Endothelial cell of umbilical vein (primary cell): Measurements from ENCODE around the gene HDDC2. TPM values are rescaled to one million over a fixed set of nuclear protein-coding genes. Genes with fewer than 3 reads are reported as not detected.

Experiments
- BruUV-seq: library from RNA; stranded (reverse); fragments of 400-500 nt; replicated peaks from 2 replicates; lab custom pipeline; 2021; lab: Mats Ljungman, UMichigan
- CTCF ChIA-PET: fragments of 300-600, 350-600 bp; sonication (Branson Sonifier 250); formaldehyde crosslinking; loops from one replicate; lab custom pipeline; 2021; ENCODE audit warnings: antibody characterized with exemption, inconsistent platforms; lab: Charles Lee
- POLR2A ChIA-PET: fragments of 300-600, 350-600 bp; sonication (Branson Sonifier 250); formaldehyde crosslinking; loops from one replicate; lab custom pipeline; 2021; ENCODE audit warnings: antibody characterized with exemption, inconsistent platforms; lab: Charles Lee
- DNase-seq: peaks from one replicate; pipeline ENCODE4 v3.0.0-alpha.2; 2011; ENCODE audit warnings: low read depth, low spot score
- FAIRE-seq: peaks from 2 replicates; lab custom pipeline; 2011; peaks lifted over from hg19 to GRCh38; lab: Jason Lieb, UNC
- H2AFZ ChIP-seq: 2 replicates; pipeline ENCODE4 v1.6.0; 2012; ENCODE audit warnings: low read depth, low read length, control low read depth, inconsistent platforms
- H3K27ac ChIP-seq: 2 replicates; pipeline ENCODE4 v1.5.1; 2011; ENCODE audit warnings: low read depth, mild to moderate bottlenecking, control low read depth, low read length, moderate library complexity; ENCODE audit not compliant: insufficient read depth
- H3K27me3 ChIP-seq, 2 experiments: 2 replicates each; pipeline versions ENCODE4 v1.6.0 to v1.6.1; 2011; ENCODE audit warnings: low read length in 2 of 2, mixed read lengths in 1 of 2; ENCODE audit not compliant: control insufficient read depth in 2 of 2, insufficient read depth in 2 of 2
- H3K36me3 ChIP-seq, 2 experiments: 2 replicates in 1 of 2; 3 replicates in 1 of 2; pipeline ENCODE4 v1.5.1; 2011; ENCODE audit warnings: low read length in 2 of 2, mild to moderate bottlenecking in 1 of 2, moderate library complexity in 1 of 2; ENCODE audit not compliant: control insufficient read depth in 2 of 2, insufficient read depth in 2 of 2; ENCODE audit errors: extremely low read depth in 1 of 2
- H3K4me1 ChIP-seq: 3 replicates; pipeline ENCODE4 v1.5.1; 2011; ENCODE audit warnings: mild to moderate bottlenecking, low read length; ENCODE audit not compliant: control insufficient read depth, insufficient read depth; ENCODE audit errors: extremely low read depth
- H3K4me2 ChIP-seq: 2 replicates; pipeline ENCODE4 v1.6.1; 2011; ENCODE audit warnings: low read length, control low read depth, mixed read lengths; ENCODE audit not compliant: insufficient read depth
- H3K4me3 ChIP-seq, 3 experiments: fragments of 200-600 bp in 1 of 3; sonication (generic), shearing (Covaris generic) in 1 of 3; replicated peaks in 1 of 3; 2 replicates each; pipeline ENCODE4 v1.5.1; 2011 to 2016; ENCODE audit warnings: control low read depth in 3 of 3, low read length in 3 of 3, mild to moderate bottlenecking in 2 of 3, inconsistent platforms in 1 of 3, low read depth in 1 of 3, moderate library complexity in 1 of 3; ENCODE audit not compliant: insufficient read depth in 1 of 3
- H3K79me2 ChIP-seq: 2 replicates; pipeline ENCODE4 v1.6.0; 2012; ENCODE audit warnings: low read length, inconsistent platforms; ENCODE audit not compliant: control insufficient read depth, insufficient read depth
- H3K9ac ChIP-seq: replicated peaks from 2 replicates; pipeline ENCODE3; 2011; ENCODE audit warnings: low read length, control low read depth; ENCODE audit not compliant: insufficient read depth; ENCODE audit errors: extremely low read depth
- H3K9me1 ChIP-seq: replicated peaks from 3 replicates; pipeline ENCODE4 v1.6.0; 2011; ENCODE audit warnings: mild to moderate bottlenecking, low read length; ENCODE audit not compliant: control insufficient read depth, insufficient read depth; ENCODE audit errors: extremely low read depth
- H3K9me3 ChIP-seq: replicated peaks from 2 replicates; pipeline ENCODE4 v1.5.1; 2012; ENCODE audit warnings: low read length, inconsistent platforms; ENCODE audit not compliant: control insufficient read depth, insufficient read depth
- H4K20me1 ChIP-seq: replicated peaks from 2 replicates; pipeline ENCODE3; 2011; ENCODE audit warnings: mild to moderate bottlenecking, low read length; ENCODE audit not compliant: control insufficient read depth, insufficient read depth; ENCODE audit errors: extremely low read depth
- EZH2 ChIP-seq: IDR thresholded peaks from 2 replicates; pipeline ENCODE4 v1.6.1; 2012; ENCODE audit warnings: borderline replicate concordance, low read depth, mild to moderate bottlenecking, moderate library complexity, low read length, inconsistent platforms; ENCODE audit not compliant: severe bottlenecking
- FOS ChIP-seq: IDR thresholded peaks from 2 replicates; pipeline ENCODE4 v1.6.1; 2011; ENCODE audit warnings: mild to moderate bottlenecking, low read length, moderate library complexity, borderline replicate concordance; ENCODE audit not compliant: insufficient read depth
- GATA2 ChIP-seq: IDR thresholded peaks from 2 replicates; pipeline ENCODE4 v1.7.0; 2011; ENCODE audit warnings: low read depth, mild to moderate bottlenecking, moderate library complexity, mixed read lengths, low read length; ENCODE audit not compliant: insufficient read length, insufficient read depth
- JUN ChIP-seq: IDR thresholded peaks from 2 replicates; pipeline ENCODE4 v1.6.1; 2011; ENCODE audit warnings: borderline replicate concordance, low read depth; ENCODE audit not compliant: insufficient read length, insufficient read depth
- MYC ChIP-seq: IDR thresholded peaks from one replicate; pipeline ENCODE4 v1.6.1; 2011; ENCODE audit warnings: mild to moderate bottlenecking, low read depth, low read length
- POLR2A ChIP-seq: IDR thresholded peaks from 2 replicates; pipeline ENCODE4 v1.6.1; 2012; ENCODE audit warnings: low read depth, mild to moderate bottlenecking, control low read depth, low read length
- POLR2AphosphoS5 ChIP-seq: IDR thresholded peaks from 2 replicates; pipeline ENCODE4 v1.6.1; 2012; ENCODE audit warnings: low read depth, mild to moderate bottlenecking, control low read depth, low read length, moderate library complexity; ENCODE audit not compliant: insufficient read depth
- dilution Hi-C: fragments of 300-500 bp; cut with MboI; formaldehyde crosslinking; loops from one replicate; pipeline ENCODE4 v1.15.0; 2019; ENCODE audit warnings: low sequenced_read_pairs; ENCODE audit not compliant: extremely low pct_ligation_motif_present
- intact Hi-C: fragments of 100-400 bp; cut with micrococcal nuclease; formaldehyde crosslinking; loops from one replicate; pipeline ENCODE4 v1.10.0; 2022
- polyA plus RNA-seq, 4 experiments: library from polyadenylated mRNA; depleted of rRNA in 3 of 4; stranded (reverse) in 3 of 4; unstranded in 1 of 4; fragments of >200 nt; gene quantifications; 2 replicates each; pipeline versions ENCODE4 v1.2.1 to v1.2.3, GENCODE V29; 2011 to 2012; ENCODE audit warnings: missing spikeins in 1 of 4
- total RNA-seq: library from RNA; stranded (reverse); gene quantifications from 2 replicates; pipeline ENCODE4 v1.2.3, GENCODE V29; 2021
- TF ChIP-seq, protein P1 (sequence below), 2 donors: IDR thresholded peaks; 1 replicate in 1 of 2; 2 replicates in 1 of 2; pipeline ENCODE4 v1.5.1; 2011; ENCODE audit warnings: low read length in 2 of 2, mild to moderate bottlenecking in 2 of 2, moderate library complexity in 2 of 2, control low read depth in 1 of 2, inconsistent platforms in 1 of 2, low read depth in 1 of 2; ENCODE audit not compliant: insufficient read depth in 1 of 2; ENCODE audit errors: extremely low read depth in 1 of 2
- TF ChIP-seq, protein P2 (sequence below): IDR thresholded peaks from 2 replicates; pipeline ENCODE4 v1.6.1; 2011; ENCODE audit not compliant: insufficient read depth, insufficient read length

Gene HDDC2
- total and polyA plus RNA-seq, 2 donors (not counting 3 experiments of a cell fraction or from before 2014, with no cell fraction given), result 12.6 to 13.6 TPM

DNA sequence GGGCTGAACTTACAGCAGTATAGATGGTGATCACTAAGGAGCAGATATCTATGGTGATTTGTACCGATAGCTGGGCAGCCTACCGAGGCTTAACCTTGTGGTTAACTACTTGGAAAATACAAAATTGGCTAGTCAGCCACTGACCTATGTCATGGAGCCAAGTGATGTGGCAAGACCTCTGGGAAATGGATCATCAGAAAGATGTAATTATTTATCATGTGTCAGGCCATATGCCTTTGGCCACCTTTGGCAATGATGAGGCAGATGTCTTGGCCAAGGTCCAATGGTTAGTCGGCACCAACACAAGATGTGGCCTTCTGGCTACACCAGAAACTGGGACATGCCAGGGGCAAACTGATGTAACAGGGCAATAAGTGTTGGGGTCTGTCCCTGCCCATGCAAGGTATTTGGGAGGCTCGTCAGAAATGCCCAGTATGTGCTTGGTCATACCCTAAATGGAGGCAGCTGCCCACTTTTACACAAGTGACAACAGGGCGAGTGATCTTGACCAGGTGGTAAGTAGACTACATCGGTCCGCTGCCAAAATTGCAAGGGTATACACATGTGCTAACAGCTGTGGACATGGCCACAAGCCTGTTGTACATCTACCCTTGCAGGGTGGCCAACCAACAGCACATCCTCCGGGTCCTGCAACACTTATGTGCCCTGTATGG lies 30.1 kb downstream of the HDDC2 start:
- DNase-seq, result no peak
- Histone ChIP-seq H2AFZ (no peak overlapping the region), H3K27me3 (no peaks in the 10 kb centered on the region), H3K9me1 (no peaks in the 10 kb centered on the region), H3K36me3 (no peaks in the 10 kb centered on the region), H3K9me3 (no peaks in the 10 kb centered on the region), H3K27ac (no peak overlapping the region), H3K4me2 (no peak overlapping the region), H3K4me3 (no peak overlapping the region), H3K4me1 (no peaks in the 10 kb centered on the region), H4K20me1 (no peaks in the 10 kb centered on the region), H3K9ac (no peak overlapping the region), H3K79me2 (no peaks in the 10 kb centered on the region)
- ChIA-PET CTCF (no interaction called here), POLR2A (no interaction called here)
- BruUV-seq, result no TSS peak
- dilution Hi-C loops (no loop called here), intact Hi-C loops (no loop called here)
- TF ChIP-seq, protein P1, sequence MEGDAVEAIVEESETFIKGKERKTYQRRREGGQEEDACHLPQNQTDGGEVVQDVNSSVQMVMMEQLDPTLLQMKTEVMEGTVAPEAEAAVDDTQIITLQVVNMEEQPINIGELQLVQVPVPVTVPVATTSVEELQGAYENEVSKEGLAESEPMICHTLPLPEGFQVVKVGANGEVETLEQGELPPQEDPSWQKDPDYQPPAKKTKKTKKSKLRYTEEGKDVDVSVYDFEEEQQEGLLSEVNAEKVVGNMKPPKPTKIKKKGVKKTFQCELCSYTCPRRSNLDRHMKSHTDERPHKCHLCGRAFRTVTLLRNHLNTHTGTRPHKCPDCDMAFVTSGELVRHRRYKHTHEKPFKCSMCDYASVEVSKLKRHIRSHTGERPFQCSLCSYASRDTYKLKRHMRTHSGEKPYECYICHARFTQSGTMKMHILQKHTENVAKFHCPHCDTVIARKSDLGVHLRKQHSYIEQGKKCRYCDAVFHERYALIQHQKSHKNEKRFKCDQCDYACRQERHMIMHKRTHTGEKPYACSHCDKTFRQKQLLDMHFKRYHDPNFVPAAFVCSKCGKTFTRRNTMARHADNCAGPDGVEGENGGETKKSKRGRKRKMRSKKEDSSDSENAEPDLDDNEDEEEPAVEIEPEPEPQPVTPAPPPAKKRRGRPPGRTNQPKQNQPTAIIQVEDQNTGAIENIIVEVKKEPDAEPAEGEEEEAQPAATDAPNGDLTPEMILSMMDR (IDR thresholded peaks at IDR 0.05; ENCODE audit: extremely low read depth in 1 of 2, insufficient read depth in 1 of 2, low read depth in 1 of 2, low read length in 2 of 2), result no peak
- TF ChIP-seq POLR2A, result no peak
- TF ChIP-seq EZH2, result no peak
- TF ChIP-seq POLR2AphosphoS5, result no peak
- TF ChIP-seq, protein P2, sequence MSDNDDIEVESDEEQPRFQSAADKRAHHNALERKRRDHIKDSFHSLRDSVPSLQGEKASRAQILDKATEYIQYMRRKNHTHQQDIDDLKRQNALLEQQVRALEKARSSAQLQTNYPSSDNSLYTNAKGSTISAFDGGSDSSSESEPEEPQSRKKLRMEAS, result no peak
- TF ChIP-seq MYC, result no peak
- no peak for TF ChIP-seq FOS
- TF ChIP-seq JUN, result no peak
- TF ChIP-seq GATA2, result no peak
- no peak for FAIRE-seq
